Adrenal gland (tissue), 12 donors: ENCODE measurements around the gene SLC30A2. TPM values are rescaled to one million over a fixed set of nuclear protein-coding genes. Genes with fewer than 3 reads are reported as not detected.

Experiments
- DNase-seq, 7 donors: peaks; one replicate each; pipeline ENCODE4 v3.0.0-alpha.2; 2019 to 2020
- H3K27ac ChIP-seq, 5 donors: fragments of 200-600 bp; sonication (generic) in 4 of 5; 1 replicate in 3 of 5; 2 replicates in 2 of 5; pipeline versions ENCODE4 v1.5.1 to v1.8.0; 2016 to 2020; ENCODE audit warnings: mild to moderate bottlenecking in 1 of 5
- H3K27me3 ChIP-seq: fragments of 200-600 bp; 2 replicates; pipeline ENCODE4 v1.8.0; 2021
- H3K36me3 ChIP-seq, 2 donors: fragments of 200-600 bp; replicated peaks in 1 of 2; 1 replicate in 1 of 2; 2 replicates in 1 of 2; pipeline versions ENCODE4 v1.5.1 to v1.8.0; 2018 to 2022
- H3K4me1 ChIP-seq, 2 donors: fragments of 200-600 bp; replicated peaks in 1 of 2; 1 replicate in 1 of 2; 2 replicates in 1 of 2; pipeline versions ENCODE4 v1.5.1 to v1.8.0; 2018 to 2021
- H3K4me3 ChIP-seq, 4 donors: fragments of 200-600 bp; sonication (generic) in 3 of 4; one replicate each; pipeline ENCODE4 v1.5.1; 2016 to 2018
- H3K9me3 ChIP-seq, 3 donors: fragments of 200-600 bp; sonication (generic) in 1 of 3; replicated peaks in 1 of 3; 1 replicate in 2 of 3; 2 replicates in 1 of 3; pipeline versions ENCODE4 v1.5.1 to v1.8.0; 2016 to 2021
- CTCF ChIP-seq, 6 experiments: fragments of 450-650 bp in 4 of 6; fragments of 200-600 bp in 2 of 6; sonication (generic) in 1 of 6; IDR thresholded peaks; 1 replicate in 5 of 6; 2 replicates in 1 of 6; pipeline versions ENCODE4 v1.5.1 to v1.8.0; 2016 to 2021; ENCODE audit warnings: antibody characterized with exemption in 6 of 6, mild to moderate bottlenecking in 2 of 6, moderate library complexity in 1 of 6
- POLR2A ChIP-seq, 2 donors: fragments of 450-650 bp; IDR thresholded peaks; one replicate each; pipeline ENCODE4 v1.6.1; 2017; ENCODE audit warnings: antibody characterized with exemption in 2 of 2, mild to moderate bottlenecking in 2 of 2, moderate library complexity in 1 of 2
- WGBS, 4 donors: extraction: QIAGEN DNeasy Blood & Tissue Kit in 2 of 4; methylation state at CpG; one replicate each; pipeline versions ENCODE4 v1.1.5 to v1.1.7; 2013 to 2017; 5-methylcytosine and 5-hydroxymethylcytosine counted together
- intact Hi-C, 2 donors: fragments of 100-400 bp; cut with DNase I; formaldehyde crosslinking; loops; one replicate each; pipeline versions ENCODE4 v1.14.1 to v1.15.0; 2022 to 2023
- polyA plus RNA-seq, 3 donors: library from polyadenylated mRNA; stranded (reverse); fragments of 200-250 nt in 2 of 3; fragments of 350-450 nt in 1 of 3; fragmentation: Illumina TruSeq in 1 of 3; extraction: RNeasy Lipid Tissue Mini Kit (QIAGEN cat#74804) in 1 of 3; gene quantifications; one replicate each; pipeline ENCODE4 v1.2.3, GENCODE V29; 2013 to 2014
- total RNA-seq, 9 donors: library from RNA; depleted of rRNA in 4 of 9; stranded (reverse); fragments of >200 nt in 4 of 9; fragments of 120-200 nt in 1 of 9; fragmentation: NEBNext Ultra II Directional in 1 of 9; extraction: Animal tissue kit (Norgen Biotek cat#: 25700) in 1 of 9; gene quantifications; one replicate each; pipeline versions ENCODE4 v1.1.0 to v1.2.4, GENCODE V29; 2013 to 2023
- donor health status: healthy with polysubstance abuse.
- donor health status: Bipolar disorder and iron deficiency.
- donor health status: DM: yes; HTN: yes; CAD: no.
- donor health status: DM: no; HTN: no; CAD: no.
- donor health status: DM: no; HTN: no; CAD: no.
- donor health status: DM: yes; HTN: yes; CAD: no.

The SLC30A2 gene
- total and polyA plus RNA-seq, 12 donors = 0.06 to 4.8 (median 0.47) TPM

GRCh38 chr1:26022404-26022779 is 23.5 kb downstream of the SLC30A2 start:
- no peaks in the 10 kb centered on the region for H3K27me3 ChIP-seq
- intact Hi-C loops = no loop called here
- no peaks in the 10 kb centered on the region for H3K36me3 ChIP-seq
- H3K4me1 ChIP-seq = peaks cover 0 to 31% of the 10 kb centered on the region in 2 donors
- 62 to 80% (median 66%) methylated on average over 4 to 8 of the region's 8 CpGs for WGBS, 4 donors
- no peak for DNase-seq
- no peaks in the 10 kb centered on the region for H3K9me3 ChIP-seq
- H3K4me3 ChIP-seq = no peak overlapping the region
- no peak for TF ChIP-seq CTCF (IDR thresholded peaks at IDR 0.05)
- no peak for TF ChIP-seq POLR2A (IDR thresholded peaks at IDR 0.05)
- H3K27ac ChIP-seq = peak overlapping the region in 2 of 5 donors; percentile 26 to 65

DNA sequence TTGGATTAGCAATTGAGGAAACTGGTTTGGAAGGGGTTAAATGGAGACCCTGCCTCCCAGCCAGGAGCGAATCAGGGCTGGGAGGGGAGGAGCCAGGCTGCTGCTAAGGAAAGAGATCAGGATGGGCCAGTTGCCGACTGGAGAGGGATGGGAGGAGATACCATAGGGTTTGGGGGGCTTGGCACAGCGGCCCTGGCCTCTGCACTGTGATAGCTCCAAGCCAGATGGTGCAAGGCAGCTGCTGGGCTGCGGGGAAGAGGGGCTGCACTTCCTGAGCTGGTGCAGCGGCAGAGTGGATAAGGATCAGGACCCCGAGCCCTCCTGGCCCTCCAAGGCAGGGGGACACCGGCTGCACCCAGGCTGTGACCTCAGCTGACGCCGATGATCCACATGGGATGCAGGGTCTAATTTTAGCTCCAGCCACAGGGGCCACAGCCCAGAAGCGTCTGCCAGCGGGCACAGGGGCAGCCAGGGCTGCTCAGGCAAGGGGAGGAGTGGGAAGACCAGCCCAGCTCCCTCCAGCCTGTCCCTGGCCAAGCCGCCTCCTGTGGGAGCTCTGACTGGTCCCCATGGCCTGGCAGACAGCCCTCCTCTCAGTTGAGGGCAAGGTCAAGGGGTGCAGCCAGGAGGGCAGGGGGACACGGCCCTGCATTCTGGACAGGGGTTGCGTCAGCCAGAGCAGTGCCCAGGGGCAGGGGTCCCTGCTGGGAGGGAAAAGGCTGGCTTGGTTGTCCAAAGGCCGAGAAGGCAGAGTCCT is 24.1 kb downstream of the SLC30A2 start, which contains the start of gene EXTL1:
Gene EXTL1, plus strand, starts transcription at position 129 of the 757 bp plus-strand sequence. CDS start 872 bp downstream, outside the sequence.
- H3K27me3 ChIP-seq = no peaks in the 10 kb centered on the region
- H3K4me1 ChIP-seq = peaks cover 0 to 35% of the 10 kb centered on the region in 2 donors
- H3K4me3 ChIP-seq = peak within 1 kb of the TSS in 1 of 4 donors; percentile 32
- peak in 5 of 7 donors; percentile 43 to 67 (median 54) for DNase-seq
- 24 to 35% (median 26%) methylated on average over 6 to 15 of the region's 15 CpGs for WGBS, 4 donors
- H3K9me3 ChIP-seq = no peaks in the 10 kb centered on the region
- intact Hi-C loops = no loop called here
- H3K36me3 ChIP-seq = no peaks in the 10 kb centered on the region
- TF ChIP-seq CTCF (IDR thresholded peaks at IDR 0.05) (no peak), POLR2A (IDR thresholded peaks at IDR 0.05) (peak in 1 of 2 donors; percentile 28)
- peak within 1 kb of the TSS in 2 of 5 donors; percentile 26 to 65 for H3K27ac ChIP-seq

- no peak for TF ChIP-seq CTCF (IDR thresholded peaks at IDR 0.05)
- Histone ChIP-seq H3K4me1 (peaks cover 0 to 42% of the 10 kb centered on the region in 2 donors), H3K4me3 (peak overlapping the region in 1 of 4 donors; percentile 32), H3K36me3 (no peaks in the 10 kb centered on the region), H3K27me3 (no peaks in the 10 kb centered on the region), H3K27ac (peak overlapping the region in 2 of 5 donors; percentile 26 to 65), H3K9me3 (no peaks in the 10 kb centered on the region)
- no peak for DNase-seq
- intact Hi-C loops = no loop called here
- 66 to 75% (median 71%) methylated on average over 5 to 6 of the region's 6 CpGs for WGBS, 4 donors
Observed at GRCh38 chr1:26020941-26021646, 24.8 kb downstream of the SLC30A2 start.

DNA sequence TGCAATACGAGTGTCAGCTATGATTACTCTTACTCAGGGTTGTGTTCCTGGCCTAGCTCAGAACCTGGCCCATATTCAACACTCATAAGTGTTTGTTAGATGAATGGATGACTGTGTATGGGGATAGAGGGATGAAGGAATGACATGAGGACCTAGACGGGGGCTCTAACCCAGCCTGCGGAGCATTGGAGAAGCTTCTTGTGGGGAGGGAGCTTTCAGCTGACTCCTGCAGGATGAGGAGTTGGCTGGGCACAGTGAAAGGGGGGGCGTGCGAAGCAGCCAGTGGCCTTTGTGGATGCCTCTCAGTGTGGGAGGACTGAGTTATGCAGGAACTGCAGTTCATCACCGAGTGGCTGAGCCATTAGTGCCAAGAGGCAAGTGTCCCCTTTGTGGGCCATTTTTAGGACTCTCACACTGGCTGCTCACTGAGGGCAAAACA is 25.6 kb downstream of the SLC30A2 start:
- intact Hi-C loops = no loop called here
- no peak for DNase-seq
- Histone ChIP-seq H3K27ac (peak overlapping the region in 2 of 5 donors; percentile 5 to 14), H3K9me3 (no peaks in the 10 kb centered on the region), H3K27me3 (no peaks in the 10 kb centered on the region), H3K4me3 (no peak overlapping the region), H3K36me3 (no peaks in the 10 kb centered on the region), H3K4me1 (peaks cover 4 to 49% of the 10 kb centered on the region in 2 donors)
- TF ChIP-seq CTCF (IDR thresholded peaks at IDR 0.05) = no peak
- no peak for TF ChIP-seq POLR2A (IDR thresholded peaks at IDR 0.05)
- WGBS, 4 donors = 63 to 73% (median 65%) methylated on average over 5 to 6 of the region's 6 CpGs
